ENCODE results near the gene NDUFS5.
"Not testable (repeated sequence)": the region's sequence is repeated elsewhere in the genome, so short reads cannot be mapped to it uniquely, and the experiment has no call there.

Gene NDUFS5

DNA sequence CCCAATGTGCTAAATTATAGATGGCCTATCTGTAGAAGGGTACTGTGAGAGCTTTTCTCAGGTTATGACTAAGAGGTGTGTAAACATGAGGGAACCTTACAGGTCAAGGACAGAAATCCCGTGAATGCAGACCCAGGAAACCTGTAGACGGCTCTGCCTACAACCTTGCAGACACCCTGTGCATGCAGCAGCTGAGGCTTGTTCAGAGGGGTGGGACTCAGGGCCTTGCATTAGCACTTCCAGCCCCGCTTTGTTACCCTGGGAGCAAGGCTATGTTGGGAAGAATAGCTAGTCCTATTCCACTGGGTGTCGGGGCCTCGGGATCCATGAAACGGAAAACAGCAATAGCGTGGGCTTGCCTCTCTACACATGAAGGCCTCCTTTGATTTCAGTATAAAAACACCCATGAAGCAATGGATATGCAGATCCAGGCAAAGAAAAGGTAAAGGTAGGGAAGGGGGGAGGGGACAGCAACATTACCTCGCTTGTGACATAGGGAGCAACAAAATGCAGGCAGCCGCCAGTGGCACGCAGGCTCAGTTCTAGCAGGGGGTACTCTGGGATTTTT lies 9.5 kb upstream of the NDUFS5 start:
- DNase-seq = no peak

DNA sequence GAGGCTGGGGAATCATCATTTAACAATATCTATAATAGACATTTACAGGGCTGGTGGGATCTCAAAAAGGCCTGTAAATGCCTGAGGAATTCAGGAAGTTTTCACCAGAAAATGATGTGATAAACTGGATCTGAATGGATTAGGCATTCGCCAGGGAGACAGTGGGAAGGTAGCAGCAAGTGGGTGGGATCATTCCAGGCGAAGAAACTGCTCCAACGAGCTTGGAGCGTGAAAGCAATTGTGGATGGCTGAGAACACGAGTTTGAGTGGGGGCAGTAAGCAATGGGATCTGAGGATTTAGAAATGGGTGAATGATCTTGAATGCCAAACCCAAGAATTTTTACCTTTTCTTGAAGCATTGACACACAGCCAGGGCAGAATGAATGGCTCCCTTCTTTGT lies 8.9 kb upstream of the NDUFS5 start:
- DNase-seq = no peak

DNA sequence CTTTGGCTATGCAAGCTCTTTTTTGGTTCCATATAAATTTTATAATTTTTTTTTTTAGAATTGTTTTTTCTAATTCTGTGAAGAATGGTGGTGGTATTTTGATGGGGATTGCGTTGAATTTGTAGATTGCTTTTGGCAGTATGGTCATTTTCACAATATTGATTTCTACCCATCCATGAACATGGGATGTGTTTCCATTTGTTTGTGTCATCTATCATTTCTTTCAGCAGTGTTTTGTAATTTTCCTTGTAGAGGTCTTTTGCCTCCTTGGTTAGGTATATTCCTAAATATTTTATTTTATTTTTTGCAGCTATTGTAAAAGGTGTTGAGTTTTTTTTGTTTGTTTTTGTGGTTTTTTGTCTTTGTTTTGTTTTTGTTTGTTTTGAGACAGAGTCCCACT lies 5.7 kb upstream of the NDUFS5 start:
- not testable (repeated sequence) for DNase-seq

DNA sequence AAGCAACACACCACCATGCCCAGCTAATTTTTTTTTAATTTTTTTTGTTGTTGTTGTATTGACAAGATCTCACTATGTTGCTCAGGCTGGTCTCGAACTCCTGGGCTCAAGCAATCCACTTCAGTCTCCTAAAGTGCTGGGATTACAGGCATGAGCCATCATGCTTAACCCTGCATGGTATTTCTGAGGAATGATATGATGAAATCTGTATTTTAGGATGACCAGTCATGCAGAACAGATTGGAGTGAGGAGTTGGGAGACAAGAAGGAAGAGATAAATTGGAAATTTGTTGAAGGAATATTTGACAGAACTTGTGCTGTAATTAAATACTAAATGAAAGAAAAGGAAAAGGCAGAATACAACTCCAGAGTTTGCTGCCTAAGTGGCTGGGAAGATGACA lies 4.7 kb upstream of the NDUFS5 start:
- DNase-seq = no peak

DNA sequence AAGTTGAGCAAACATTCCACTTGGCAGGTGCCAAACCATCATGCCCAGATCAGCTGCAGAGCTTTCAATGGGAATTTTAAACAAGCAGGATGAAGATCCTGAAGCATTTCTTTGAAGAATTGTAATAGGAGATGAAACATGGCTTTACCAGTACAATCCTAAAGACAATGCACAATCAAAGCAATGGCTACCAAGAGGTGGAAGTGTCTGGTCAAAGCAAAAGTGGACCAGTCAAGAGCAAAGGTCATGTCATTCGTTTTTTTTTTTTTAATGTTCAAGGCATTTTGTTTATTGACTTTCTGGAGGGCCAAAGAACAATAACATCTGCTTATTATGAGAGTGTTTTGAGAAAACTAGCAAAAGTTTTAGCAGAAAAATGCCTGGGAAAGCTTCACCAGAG lies 3.0 kb upstream of the NDUFS5 start:
- DNase-seq = no peak

DNA sequence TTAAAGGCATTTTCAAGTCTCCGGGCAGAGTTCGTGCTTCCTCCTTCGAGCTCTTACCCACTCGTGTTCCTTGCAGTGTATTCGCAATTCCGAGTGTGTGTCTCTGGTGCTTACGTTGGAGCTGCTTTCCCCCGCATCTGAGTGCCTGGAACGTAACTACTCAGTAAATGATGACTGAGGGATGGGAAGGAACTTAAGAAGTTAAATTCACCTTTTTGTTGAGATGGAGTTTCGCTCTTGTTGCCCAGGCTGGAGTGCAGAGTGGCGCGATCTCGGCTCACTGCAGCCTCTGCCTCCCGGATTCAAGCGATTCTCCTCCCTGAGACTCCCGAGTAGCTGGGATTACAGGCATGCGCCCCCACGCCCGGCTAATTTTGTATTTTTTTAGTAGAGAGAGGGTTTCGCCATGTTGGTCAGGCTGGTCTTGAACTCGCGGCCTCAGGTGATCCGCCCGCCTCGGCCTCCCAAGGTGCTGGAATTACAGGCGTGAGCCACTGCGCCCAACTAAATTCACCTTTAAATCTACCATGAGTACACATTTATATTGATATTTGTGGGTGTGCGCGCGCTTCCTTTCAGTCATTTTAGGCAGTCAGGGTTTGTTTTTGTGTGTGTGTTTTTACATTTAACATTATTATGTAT lies 837 bp downstream of the NDUFS5 start:
- DNase-seq = no peak

DNA sequence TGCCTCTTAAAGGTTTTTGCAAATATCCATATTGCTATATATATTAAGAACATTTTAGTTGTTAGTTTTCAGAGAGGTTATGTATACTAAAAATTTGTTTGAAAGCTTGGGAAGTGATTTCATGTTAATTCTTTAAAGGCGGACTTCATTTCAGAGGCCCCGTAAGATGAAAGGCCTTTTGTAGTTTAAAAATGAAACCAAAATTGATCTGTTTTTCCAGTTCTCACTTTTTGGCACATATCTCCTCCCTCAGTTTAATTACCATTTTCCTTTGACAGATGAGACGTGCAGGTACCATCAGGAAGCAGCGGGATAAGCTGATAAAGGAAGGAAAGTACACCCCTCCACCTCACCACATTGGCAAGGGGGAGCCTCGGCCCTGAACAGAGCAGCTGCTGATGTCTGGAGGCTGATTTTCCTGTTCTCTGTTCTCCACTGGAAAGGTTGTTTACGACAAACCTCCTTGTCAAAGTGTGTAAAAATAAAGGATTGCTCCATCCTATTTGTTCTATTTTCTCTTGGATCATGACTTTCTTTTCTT lies 8.0 kb downstream of the NDUFS5 start:
- no peak for DNase-seq

DNA sequence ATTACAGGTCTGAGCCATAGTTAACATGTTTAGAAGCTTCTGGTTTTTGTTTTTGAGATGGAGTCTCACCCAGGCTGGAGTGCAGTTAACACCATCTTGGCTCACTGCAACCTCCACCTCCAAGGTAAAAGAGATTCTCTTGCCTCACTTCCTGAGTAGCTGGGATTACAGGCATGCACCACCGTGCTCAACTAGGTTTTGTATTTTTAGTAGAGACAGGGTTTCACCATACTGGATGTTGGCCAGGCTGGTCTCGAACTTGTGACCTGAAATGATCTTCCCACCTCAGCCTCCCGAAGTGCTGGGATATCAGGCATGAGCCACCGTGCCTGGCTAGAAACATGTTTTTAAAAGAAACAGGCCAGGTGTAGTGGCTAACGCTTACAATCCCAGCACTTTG lies 10.5 kb downstream of the NDUFS5 start:
- no peak for DNase-seq

DNA sequence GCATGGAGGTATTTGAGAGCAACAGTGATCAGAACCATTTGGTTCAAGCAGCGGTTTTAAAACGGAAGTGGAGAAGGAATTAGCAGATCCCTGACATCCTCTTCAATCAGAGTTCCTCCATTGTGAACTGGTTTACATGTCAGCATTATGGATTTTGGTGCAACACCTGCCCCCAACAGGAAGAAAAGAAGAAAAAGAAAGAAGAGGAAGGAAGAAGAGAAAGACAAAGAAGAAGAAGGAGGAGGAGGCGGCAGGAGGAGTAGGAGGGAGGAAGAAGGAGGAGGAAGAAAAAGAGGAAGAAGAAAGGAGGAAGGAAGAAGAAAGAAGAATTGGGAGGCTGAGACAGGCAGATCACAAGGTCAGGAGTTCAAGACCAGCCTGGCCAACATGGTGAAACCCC lies 17.4 kb downstream of the NDUFS5 start:
- DNase-seq = no peak

DNA sequence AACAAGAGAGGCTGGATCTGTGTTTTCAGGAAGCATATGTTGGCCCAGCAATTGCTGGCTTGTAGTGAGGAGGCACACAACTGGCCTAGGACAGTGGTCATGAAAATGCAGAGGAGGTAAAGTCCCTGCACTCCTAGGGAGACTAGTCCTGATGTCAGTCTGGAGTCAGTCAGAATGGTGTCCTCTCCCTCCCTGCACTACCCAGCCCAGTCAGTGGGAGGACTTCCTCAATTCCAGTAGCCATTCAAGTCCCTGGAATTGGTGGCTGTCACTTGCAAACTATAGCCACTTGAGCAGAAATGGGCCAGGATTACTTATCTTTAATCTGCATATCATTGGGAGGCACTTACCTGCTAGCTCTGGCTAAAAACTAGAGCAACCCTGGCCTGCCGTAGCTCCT lies 18.6 kb downstream of the NDUFS5 start:
- no peak for DNase-seq

DNA sequence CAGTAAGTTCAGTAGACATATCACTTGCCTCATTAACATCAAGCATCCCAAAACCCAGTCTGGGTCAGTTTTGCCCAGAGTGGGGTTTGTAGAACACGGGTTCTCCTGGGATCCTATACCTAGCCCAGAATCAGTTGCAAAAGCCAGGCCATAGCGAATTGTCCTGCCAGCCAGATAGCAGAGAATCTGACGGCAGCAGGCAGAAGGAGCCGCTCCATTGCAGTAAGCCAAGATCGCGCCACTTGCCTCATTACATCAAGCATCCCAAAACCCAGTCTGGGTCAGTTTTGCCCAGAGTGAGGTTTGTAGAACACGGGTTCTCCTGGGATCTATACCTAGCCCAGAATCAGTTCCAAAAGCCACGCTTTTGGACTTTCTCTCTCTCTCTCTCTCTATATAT lies 19.1 kb downstream of the NDUFS5 start:
- no peak for DNase-seq

DNA sequence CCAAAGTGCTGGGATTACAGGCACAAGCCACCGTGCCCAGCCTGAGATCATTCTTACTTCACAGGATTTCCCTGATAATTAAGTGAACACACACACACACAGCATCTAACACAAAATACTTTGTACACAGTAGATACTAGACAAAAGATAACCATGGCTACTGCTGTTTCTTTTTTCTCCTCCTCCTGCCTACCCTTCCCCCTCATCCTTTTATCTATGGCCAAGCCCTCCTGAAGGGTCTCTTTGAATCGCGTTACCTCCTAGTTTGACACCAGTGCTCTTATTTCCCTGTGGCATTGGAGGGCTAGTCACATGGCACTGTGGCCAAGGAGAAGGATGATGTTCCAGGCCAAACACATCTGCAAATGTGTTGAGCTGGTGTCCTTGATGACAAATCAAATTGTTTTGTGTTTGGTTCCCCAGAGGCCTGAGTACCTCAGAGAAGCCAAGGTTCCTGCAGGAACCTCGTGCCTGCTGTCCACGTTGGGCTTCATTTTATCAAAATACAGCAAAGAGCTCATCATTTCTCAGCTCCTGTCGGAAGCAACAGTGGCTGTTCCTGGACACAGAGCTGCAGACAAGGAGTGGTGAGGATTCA lies 20.6 kb downstream of the NDUFS5 start:
- DNase-seq = no peak

DNA sequence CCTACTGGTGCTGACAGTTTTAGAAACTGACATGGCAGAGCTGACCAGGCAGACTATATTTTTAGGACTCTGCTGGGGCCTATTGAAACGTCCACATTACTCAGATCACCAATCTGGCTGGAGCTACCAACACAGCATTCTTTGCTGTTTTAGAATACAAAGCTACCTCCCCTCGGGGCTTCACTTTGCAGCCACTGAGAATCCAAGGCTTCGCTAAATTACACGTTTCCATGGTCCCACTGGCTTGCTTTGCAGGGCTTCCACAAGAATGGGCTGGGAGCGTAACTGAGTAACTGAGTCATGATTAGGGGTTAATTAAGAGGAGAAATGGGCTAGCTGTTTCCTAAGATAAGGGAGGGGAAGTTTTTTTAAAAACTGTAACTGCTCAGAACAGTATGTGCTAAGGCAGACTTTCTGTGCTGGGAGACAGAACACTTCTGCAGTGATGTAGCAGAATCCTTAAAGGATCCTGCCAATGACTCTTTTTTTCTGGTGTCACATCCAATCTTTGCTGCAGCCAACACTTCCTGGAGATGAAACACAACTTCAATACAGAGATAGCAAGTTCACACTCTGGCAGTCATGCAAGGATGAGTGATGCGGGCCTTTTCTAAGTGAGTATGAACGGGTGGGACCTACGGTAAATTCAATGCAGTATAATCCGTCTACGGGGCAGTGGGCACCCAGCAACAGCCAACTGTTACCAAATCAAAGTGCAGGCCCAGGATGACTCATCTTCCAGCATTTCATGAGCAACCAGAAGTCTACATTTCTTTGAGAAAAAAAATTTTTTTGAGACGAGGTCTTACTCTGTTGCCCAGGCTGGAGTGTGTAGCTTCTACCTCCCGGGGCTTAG lies 21.5 kb downstream of the NDUFS5 start:
- DNase-seq = no peak

DNA sequence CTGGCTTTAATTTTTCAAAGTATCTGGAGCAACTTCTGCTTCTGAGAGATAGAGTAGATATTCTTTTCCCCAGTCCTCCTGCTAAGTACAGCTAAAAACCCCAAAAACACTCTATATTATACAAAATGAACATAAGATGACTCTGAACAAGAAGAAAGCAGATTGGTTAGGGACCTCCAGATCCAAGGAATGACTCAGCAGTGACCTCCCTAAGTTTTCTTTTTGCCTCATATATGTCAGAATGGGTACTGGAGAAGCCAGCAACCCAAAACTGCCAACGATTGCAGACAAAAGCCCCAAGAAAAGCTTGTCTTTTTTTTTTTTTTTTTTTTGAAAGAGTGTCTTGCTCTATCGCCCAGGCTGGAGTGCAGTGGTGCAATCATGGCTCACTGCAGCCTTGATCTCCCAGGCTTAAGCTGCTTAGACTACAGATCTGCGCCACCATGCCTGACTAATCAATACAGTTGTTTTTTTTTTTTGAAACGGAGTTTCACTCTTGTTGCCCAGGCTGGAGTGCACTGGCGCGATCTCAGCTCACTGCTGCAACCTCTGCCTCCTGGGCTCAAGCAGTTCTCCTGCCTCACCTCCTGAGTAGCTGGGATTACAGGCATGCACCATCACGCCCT lies 22.7 kb downstream of the NDUFS5 start:
- no peak for DNase-seq

DNA sequence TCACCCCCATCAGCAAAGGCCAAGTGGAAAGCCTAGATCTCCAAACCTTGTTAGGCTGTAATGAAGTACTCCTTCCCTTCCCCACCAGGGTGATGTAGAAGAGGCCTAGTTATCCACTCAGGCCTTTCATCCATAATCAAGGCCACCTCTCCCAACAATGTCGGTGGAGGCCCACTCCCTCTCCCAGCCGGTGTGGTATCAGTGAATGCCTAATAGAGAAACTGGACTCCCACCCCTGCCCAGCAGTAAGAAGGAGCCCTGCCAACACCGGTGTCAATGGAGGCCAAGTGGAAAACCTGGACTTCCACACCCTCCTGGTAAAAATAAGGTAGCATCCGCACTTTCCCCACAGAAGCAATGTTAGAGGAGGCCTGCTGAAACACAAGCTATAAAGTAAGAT lies 23.9 kb downstream of the NDUFS5 start:
- DNase-seq = no peak

DNA sequence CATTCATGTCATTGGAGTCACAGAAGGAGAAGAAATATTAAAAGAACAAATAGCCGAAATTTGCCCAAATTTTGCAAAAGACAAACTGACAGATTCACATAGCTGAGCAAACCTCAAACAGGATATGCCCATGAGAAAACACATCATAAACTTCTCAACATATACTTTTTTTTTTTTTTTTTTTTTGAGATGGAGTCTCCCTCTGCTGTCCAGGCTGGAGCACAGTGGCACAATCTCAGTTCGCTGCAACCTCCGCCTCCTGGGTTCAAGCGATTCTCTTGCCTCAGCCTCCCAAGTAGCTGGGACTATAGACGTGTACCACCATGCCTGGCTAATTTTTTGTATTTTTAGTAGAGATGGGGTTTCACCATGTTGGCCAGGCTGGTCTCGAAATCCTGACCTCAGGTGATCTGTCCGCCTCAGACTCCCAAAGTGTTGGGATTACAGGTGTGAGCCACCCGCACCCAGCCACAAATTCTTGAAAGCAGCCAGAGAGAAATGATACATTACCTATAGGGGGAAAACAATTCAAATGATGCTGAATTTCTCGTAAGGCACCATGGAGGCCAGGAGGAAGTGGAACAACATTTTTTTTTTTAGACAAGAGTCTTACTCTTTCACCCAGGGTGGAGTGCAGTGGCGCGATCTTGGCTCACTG lies 25.2 kb downstream of the NDUFS5 start:
- DNase-seq = not testable (repeated sequence)

DNA sequence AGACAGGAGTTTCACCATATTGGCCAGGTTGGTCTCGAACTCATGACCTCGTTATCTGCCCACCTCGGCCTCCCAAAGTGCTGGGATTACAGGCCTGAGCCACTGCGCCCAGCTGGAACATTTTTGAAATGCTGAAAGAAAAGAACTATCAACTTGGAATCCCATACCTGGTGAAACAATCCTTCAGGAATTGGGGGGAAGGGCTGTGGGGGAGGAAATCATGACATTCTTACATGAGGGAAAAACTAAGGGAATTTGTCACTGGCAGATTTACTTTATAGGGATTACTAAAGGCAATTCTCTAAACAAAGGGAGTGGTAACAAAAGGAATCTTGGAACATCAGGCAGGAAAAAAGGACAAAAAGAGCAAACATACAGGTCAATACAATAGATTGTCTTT lies 25.8 kb downstream of the NDUFS5 start:
- no peak for DNase-seq

DNA sequence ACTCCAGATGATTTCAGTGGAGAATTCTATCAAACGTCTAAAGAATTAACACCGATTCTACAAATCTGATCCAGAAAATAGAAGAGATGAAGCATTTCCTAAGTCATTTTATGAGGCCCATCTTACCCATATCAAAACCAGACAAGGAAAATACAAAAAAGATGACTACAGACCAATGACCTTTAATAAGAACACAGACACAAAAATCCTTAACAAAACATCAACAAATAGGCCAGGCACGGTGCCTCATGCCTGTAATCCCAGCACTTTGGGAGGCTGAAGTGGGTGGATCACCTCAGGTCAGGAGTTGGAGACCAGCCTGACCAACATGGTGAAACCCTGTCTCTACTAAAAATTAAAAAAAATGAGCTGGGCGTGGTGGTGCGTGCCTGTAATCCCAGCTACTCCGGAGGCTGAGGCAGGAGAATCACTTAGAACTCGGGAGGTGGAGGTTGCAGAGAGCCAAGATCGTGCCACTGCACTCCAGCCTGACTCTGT lies 29.1 kb downstream of the NDUFS5 start:
- DNase-seq = not testable (repeated sequence)

DNA sequence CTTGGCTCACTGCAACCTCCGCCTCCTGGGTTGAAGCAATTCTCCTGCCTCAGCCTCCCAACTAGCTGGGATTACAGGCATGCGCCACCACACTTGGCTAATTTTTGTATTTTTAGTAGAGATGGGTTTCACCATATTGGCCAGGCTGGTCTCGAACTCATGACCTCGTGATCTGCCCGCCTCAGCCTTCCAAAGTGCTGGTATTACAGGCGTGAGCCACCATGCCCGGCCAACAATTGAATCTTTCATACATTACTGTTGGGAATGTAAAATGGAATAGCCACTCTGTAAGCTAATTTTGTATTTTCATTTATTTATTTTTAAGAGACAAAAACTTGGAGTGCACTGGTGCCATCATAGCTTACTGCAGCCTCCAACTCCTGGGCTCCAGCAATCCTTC lies 35.4 kb downstream of the NDUFS5 start:
- not testable (repeated sequence) for DNase-seq

DNA sequence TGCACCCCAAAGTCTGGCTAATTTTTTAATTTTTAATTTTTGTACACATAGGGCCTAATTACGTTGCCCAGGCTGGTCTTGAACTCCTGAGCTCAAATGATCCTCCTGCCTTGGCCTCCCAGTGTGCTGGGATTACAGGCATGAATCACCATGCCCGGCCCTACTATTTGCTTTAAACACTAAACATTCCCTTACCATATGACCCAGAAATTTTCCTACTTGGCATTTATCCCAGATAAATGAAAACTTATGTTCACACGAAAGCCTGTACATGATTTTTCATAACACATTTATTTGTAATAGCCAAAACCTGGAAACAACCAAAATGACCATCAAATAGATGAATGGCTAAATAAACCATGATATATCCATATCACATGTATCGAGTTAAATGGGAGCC lies 35.8 kb downstream of the NDUFS5 start:
- no peak for DNase-seq

DNA sequence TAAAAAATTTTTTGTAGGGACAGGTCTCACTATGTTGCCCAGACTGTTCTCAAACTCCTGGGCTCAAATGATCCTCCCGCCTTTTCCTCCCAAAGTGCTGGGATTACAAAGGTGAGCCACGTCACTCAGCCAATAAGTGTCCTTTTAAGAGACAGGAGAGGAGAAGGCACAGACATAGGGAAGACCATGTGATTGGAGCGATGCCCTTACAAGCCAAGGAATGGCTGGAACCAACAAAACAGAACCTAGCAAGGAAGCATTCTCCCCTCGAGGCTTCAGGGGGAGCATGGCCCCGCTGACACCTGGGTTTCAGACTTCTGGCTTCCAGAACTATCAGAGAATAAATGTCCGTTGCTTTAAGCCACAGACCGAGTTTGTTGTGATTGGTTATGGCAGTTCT lies 37.0 kb downstream of the NDUFS5 start:
- DNase-seq = no peak

DNA sequence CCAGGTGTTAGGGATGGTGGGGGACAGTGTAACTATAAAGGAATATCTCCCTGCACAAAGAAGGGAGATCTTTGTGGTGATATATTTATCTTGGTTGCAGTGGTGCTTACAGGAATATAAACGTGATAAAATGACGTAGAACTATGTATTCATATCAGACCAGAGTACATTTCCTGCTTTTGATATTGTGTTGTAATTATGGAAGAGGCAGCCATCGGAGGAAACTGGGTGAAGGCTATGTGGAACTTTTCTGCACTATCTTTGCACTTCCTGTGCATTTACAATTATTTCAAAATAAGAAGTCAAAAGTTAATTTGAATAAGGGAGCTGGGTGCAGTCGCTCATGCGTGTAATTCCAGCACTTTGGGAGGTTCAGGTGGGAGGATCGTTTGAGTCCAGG lies 37.6 kb downstream of the NDUFS5 start:
- no peak for DNase-seq

Measured in stimulated activated CD4-positive, alpha-beta T cell treated with anti-CD3 and anti-CD28 coated beads, Interleukin-15, amount 100 ng/mL, for 24 hours (primary cell).